NCI-H82 treated with DMSO at 0.1 percent for 48 hours (cell line): ENCODE results near the gene TMEM51.
A peak's percentile ranks its signal among the peaks of the same experiment; 100 is the strongest.

Source experiments
- DNase-seq: peaks from one replicate; lab custom pipeline; 2025; ENCODE audit not compliant: unreplicated experiment; lab: John Stamatoyannopoulos, UW

The TMEM51 gene

GRCh38 chr1:15214527-15214926, 61.0 kb downstream of the TMEM51 start:
- DNase-seq, result no peak

- no peak for DNase-seq
Measured at GRCh38 chr1:15215116-15215515, 61.6 kb downstream of the TMEM51 start.

DNA sequence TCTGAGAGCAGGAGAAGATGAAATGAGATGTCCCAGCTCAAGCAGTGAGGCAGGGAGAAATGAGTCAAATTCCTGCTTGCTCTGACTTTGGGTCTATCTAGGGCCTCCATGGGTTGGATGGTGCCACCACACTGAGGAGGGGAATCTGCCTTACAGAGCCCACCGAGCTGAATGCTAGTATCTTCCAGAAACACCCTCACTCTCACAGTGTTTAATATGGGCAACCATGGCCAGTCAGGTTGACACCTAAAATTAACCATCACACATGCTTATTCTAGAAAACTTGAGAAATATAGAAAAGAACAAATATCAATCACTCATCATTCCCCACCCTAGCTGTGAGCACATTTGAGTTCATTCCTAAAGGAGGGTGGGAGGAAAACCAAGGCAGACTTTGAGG, 64.1 kb downstream of the TMEM51 start:
- DNase-seq, result no peak

- DNase-seq, result no peak
Measured at GRCh38 chr1:15218287-15219279, 65.0 kb downstream of the TMEM51 start.

GRCh38 chr1:15219280-15220023, 65.9 kb downstream of the TMEM51 start:
- DNase-seq, result no peak

- DNase-seq, result no peak
Measured at GRCh38 chr1:15220024-15220392, 66.5 kb downstream of the TMEM51 start.

DNA sequence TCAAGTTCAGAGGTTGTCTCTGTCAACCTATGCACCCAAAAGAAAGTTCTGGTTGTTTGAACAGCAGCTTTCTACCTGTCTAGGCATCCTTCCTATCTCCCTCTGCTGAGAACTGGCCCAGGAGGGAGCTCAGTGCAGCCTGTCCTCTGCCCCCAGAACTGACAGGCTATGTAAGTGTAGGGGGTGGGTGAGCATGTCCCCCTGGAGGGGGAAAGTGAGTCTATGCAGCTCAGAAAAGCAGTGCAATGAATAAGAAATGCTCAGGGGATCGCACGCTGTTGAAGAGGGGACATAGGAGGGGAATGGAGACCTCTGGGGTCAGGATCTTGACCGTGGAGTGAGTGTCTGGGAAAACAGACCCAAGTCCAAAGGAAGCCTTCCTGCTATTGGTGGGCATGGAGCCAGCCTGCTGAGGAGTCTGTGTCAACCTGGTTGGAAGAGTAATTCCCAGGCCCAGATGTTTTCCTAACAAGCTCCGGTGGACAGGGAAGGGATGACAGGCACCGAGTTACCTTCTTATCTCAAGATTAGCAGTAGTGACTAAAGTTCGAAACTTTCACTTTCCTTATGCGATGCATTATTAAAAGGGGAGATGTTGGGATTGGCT, 67.4 kb downstream of the TMEM51 start:
- DNase-seq, result no peak

- no peak for DNase-seq
Measured at GRCh38 chr1:15222653-15223303, 69.2 kb downstream of the TMEM51 start.

DNA sequence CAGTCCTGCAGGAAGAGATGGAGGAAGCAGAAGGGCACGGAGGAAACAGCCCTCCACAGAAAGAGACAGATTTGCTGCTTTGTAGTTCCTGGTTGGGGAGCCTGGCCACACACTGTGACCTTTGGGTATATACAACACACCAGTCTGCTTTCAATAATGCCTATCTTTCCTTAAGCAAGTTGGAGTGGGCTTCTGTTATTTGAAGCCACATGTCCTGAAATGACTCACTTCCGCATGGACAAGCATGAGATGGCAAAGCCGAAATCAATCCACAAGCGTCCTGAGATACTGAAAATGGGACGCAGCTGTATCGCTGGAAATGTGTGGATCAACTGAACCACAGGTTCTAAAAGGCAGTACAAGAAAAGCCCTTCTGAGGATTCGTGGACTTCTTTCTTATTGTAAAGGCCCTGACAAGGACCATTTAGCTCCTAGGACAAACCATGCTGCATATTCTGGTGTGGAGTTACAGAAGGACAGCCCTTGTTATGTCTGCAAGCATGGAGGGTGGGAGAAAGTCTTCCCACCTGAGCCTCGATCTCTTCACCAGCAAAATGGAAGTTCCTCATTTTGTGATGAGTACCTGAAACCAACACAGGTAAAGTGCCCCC, 70.8 kb downstream of the TMEM51 start:
- no peak for DNase-seq

GRCh38 chr1:15224974-15225373, 71.4 kb downstream of the TMEM51 start:
- no peak for DNase-seq

GRCh38 chr1:15225461-15225860, 71.9 kb downstream of the TMEM51 start:
- peak; percentile 18 for DNase-seq

- DNase-seq, result no peak
Measured at GRCh38 chr1:15226388-15227255, 73.1 kb downstream of the TMEM51 start.

DNA sequence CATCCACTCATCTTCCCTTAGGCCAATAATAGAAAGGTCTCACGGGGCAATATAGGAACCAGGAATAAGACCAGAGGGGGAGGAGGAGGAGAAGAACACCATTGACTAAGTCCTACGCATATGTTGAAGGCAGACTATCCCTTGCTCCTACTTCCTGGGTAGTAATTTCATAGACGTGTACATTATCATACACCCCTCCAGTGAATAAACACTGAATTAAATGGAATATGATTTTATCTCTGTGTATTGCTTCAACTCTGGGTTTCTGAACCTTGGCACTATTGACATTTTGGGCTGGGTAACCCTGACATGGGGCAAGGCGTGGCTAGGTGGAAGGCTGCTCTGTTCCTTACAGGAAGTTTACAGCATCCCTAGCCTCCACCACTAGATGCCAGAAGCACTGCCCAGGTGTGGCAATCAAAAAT, 76.2 kb downstream of the TMEM51 start:
- no peak for DNase-seq

DNA sequence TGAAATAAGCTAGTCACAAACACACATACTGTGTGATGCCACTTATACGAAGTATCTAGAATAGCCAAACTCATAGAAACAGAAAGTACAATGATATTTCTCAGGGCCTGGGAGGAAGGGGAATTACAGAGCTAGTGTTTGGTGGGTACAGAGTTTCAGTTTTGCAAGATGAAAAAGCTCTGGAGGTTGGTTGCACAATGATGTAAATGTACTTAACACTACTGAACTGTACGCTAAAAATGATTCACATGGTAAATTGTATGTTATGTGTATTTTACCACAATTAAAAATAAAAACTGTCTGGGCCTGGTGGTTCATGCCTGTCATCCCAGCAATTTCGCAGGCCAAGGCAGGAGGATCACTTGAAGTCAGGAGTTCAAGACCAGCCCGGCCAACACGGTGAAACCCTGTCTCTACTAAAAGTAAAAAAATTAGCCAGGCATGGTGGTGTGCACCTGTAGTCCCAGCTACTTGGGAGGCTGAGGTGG, 78.2 kb downstream of the TMEM51 start:
- DNase-seq, result no peak

- DNase-seq, result no peak
Measured at GRCh38 chr1:15233689-15234088, 80.1 kb downstream of the TMEM51 start.

DNA sequence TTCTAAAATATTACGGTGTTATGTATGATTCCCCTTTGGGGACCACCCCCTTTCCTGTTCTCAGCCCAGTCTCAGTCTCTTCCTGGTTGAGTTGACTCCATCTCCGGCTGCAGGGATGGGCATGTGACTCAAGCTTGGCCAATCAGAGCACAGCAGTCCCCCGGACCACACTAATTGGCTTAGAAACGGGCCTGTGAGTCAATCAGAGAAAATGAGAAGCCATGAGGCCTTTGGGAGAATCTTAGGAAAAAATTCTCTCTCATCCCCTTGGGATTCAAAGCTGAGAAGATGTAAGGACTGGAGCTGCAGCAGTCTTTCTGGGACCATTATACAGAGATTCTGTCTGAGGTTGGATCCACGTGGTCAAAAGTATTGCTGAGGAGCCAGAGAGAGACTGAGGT, 82.8 kb downstream of the TMEM51 start:
- DNase-seq, result peak; percentile 77

DNA sequence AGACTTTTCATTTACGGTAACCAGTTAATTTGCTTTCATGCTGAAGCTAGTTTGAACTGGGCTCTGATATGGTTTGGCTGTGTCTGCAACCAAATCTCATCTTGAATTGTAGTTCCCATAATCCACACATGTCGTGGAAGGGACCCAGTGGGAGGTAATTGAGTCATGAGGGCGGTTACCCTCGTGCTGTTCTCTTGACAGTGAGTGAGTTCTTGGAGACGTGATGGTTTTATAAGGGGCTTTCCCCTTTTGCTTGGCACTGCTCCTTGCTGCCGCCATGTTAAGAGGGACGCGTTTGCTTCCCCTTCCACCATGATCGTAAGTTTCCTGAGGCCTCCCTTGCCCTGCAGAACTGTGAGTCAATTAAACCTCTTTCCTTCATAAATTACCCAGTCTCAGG, 83.2 kb downstream of the TMEM51 start:
- DNase-seq, result no peak

DNA sequence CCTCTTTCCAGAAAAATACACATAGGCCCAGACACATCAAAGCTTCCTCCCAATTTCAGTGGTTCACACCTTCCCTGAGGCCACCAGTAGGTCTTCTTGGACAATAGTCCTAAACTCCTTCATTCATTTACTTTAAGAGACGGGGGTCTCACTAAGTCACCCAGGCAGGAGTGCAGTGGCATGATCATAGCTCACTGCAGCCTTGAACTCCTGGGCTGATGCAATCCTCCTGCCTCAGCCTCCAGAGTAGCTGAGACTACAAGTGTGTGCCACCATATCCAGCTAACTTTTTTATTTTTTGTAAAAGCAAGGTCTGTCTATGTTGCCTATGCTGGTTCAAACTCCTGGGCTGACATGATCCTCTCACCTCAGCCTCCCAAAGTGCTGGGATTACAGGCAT, 85.2 kb downstream of the TMEM51 start:
- DNase-seq, result no peak

DNA sequence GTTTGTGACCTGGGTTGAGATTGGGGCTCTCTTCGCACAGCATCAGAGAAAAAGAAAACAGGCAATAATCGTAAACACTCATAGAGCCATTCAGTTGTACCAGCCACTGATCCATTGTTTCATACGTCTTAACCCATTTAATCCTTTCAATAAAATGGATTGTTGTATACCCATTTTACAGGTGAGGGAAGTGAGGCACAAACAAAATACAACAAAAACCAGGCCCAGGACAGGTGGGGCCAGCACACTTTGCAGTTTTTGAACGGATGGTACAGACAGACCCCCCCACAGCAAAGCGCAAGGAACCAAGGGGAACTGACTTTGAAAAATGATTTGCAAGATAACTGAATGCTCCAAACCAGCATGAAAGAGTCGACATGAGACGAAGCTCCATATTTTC, 89.2 kb downstream of the TMEM51 start:
- DNase-seq, result no peak
